Fibroblast of lung (primary cell): Measurements from ENCODE around the gene IGSF22. TPM values are rescaled to one million over a fixed set of nuclear protein-coding genes. Genes with fewer than 3 reads are reported as not detected.
"Not testable (repeated sequence)": the region's sequence is repeated elsewhere in the genome, so short reads cannot be mapped to it uniquely, and the experiment has no call there.

Experiments used
- DNase-seq, 2 donors: peaks; one replicate each; pipeline versions ENCODE4 v3.0.0 to v3.0.0-alpha.2; 2010; ENCODE audit warnings: low read depth in 2 of 2
- H2AFZ ChIP-seq: 2 replicates; pipeline ENCODE4 v1.5.1; 2012; ENCODE audit warnings: low read length, control low read depth, inconsistent platforms
- H3K27ac ChIP-seq: 2 replicates; pipeline ENCODE4 v1.5.1; 2011; ENCODE audit warnings: low read length, control low read depth; ENCODE audit not compliant: insufficient read depth
- H3K27me3 ChIP-seq: 2 replicates; pipeline ENCODE4 v1.5.1; 2011; ENCODE audit warnings: mild to moderate bottlenecking, low read length; ENCODE audit not compliant: control insufficient read depth, insufficient read depth
- H3K36me3 ChIP-seq: 2 replicates; pipeline ENCODE4 v1.5.1; 2011; ENCODE audit warnings: low read length; ENCODE audit not compliant: control insufficient read depth, insufficient read depth
- H3K4me1 ChIP-seq: 2 replicates; pipeline ENCODE4 v1.5.1; 2011; ENCODE audit warnings: low read length; ENCODE audit not compliant: control insufficient read depth, insufficient read depth; ENCODE audit errors: extremely low read depth
- H3K4me2 ChIP-seq: 2 replicates; pipeline ENCODE4 v1.5.1; 2011; ENCODE audit warnings: low read length, control low read depth; ENCODE audit not compliant: insufficient read depth; ENCODE audit errors: extremely low read depth
- H3K4me3 ChIP-seq, 4 experiments: fragments of 200-600 bp in 1 of 4; sonication (generic) in 1 of 4; replicated peaks in 1 of 4; 2 replicates each; pipeline ENCODE4 v1.5.1; 2011 to 2016; ENCODE audit warnings: low read length in 4 of 4, low read depth in 3 of 4, mild to moderate bottlenecking in 3 of 4, control low read depth in 2 of 4, inconsistent platforms in 1 of 4, mixed read lengths in 1 of 4; ENCODE audit not compliant: insufficient read depth in 1 of 4; ENCODE audit errors: control extremely low read depth in 1 of 4
- H3K79me2 ChIP-seq: 2 replicates; pipeline ENCODE4 v1.5.1; 2012; ENCODE audit warnings: mild to moderate bottlenecking, low read length, inconsistent platforms; ENCODE audit not compliant: control insufficient read depth, insufficient read depth
- H3K9ac ChIP-seq: 2 replicates; pipeline ENCODE4 v1.5.1; 2011; ENCODE audit warnings: mild to moderate bottlenecking, low read length, control low read depth; ENCODE audit not compliant: insufficient read depth
- H3K9me3 ChIP-seq: 2 replicates; pipeline ENCODE4 v1.5.1; 2012; ENCODE audit warnings: low read depth, low read length; ENCODE audit not compliant: control insufficient read depth, insufficient read depth
- H4K20me1 ChIP-seq: 2 replicates; pipeline ENCODE4 v1.5.1; 2011; ENCODE audit warnings: low read length; ENCODE audit not compliant: control insufficient read depth, insufficient read depth; ENCODE audit errors: extremely low read depth
- CTCF ChIP-seq, 2 donors: IDR thresholded peaks in 1 of 2; conservative IDR thresholded peaks in 1 of 2; 1 replicate in 1 of 2; 2 replicates in 1 of 2; pipeline ENCODE4 v1.5.1; 2011 to 2012; ENCODE audit warnings: low read length in 2 of 2, control low read depth in 1 of 2, inconsistent platforms in 1 of 2, low read depth in 1 of 2, mild to moderate bottlenecking in 1 of 2
- EZH2 ChIP-seq: IDR thresholded peaks from 2 replicates; pipeline ENCODE4 v1.5.1; 2012; ENCODE audit warnings: low read length, control low read depth, mild to moderate bottlenecking; ENCODE audit errors: missing control alignments
- polyA plus RNA-seq, 2 donors: library from polyadenylated mRNA; depleted of rRNA in 1 of 2; stranded (reverse) in 1 of 2; unstranded in 1 of 2; fragments of >200 nt; gene quantifications; 2 replicates each; pipeline ENCODE4 v1.2.1, GENCODE V29; 2011 to 2012; ENCODE audit warnings: missing spikeins in 1 of 2
- total RNA-seq: library from RNA; depleted of rRNA; stranded (reverse); fragments of >200 nt; gene quantifications from 2 replicates; pipeline ENCODE4 v1.2.1, GENCODE V29; 2014

IGSF22 gene
- total and polyA plus RNA-seq, 2 donors (not counting 1 experiment from before 2014, with no cell fraction given), result under 0.01 TPM; not detected in 1

GRCh38 chr11:18692941-18693760, 32.8 kb downstream of the IGSF22 start:
- H3K4me2 ChIP-seq, result no peak overlapping the region
- no peak for DNase-seq
- no peaks in the 10 kb centered on the region for H3K79me2 ChIP-seq
- H3K9me3 ChIP-seq, result no peaks in the 10 kb centered on the region
- TF ChIP-seq EZH2 (no peak), CTCF (conservative IDR thresholded peaks at IDR 0.05 in 1 of 2, IDR thresholded peaks at IDR 0.05 in 1 of 2; ENCODE audit: low read depth in 1 of 2, low read length in 2 of 2) (no peak)
- H3K27me3 ChIP-seq, result no peaks in the 10 kb centered on the region
- no peak overlapping the region for H3K9ac ChIP-seq
- H2AFZ ChIP-seq, result no peak overlapping the region
- no peaks in the 10 kb centered on the region for H3K4me1 ChIP-seq
- no peaks in the 10 kb centered on the region for H4K20me1 ChIP-seq
- H3K36me3 ChIP-seq, result no peaks in the 10 kb centered on the region
- no peak overlapping the region for H3K4me3 ChIP-seq
- H3K27ac ChIP-seq, result no peak overlapping the region

GRCh38 chr11:18691467-18692140, 34.4 kb downstream of the IGSF22 start:
- H3K9ac ChIP-seq, H3K36me3 ChIP-seq, H3K4me2 ChIP-seq, H2AFZ ChIP-seq, H4K20me1 ChIP-seq, DNase-seq, H3K4me3 ChIP-seq, H3K79me2 ChIP-seq, H3K4me1 ChIP-seq, H3K27ac ChIP-seq, H3K9me3 ChIP-seq, H3K27me3 ChIP-seq: not testable (repeated sequence)

GRCh38 chr11:18684267-18684666, 41.7 kb downstream of the IGSF22 start:
- no peaks in the 10 kb centered on the region for H4K20me1 ChIP-seq
- H2AFZ ChIP-seq, result no peak overlapping the region
- TF ChIP-seq CTCF (conservative IDR thresholded peaks at IDR 0.05 in 1 of 2, IDR thresholded peaks at IDR 0.05 in 1 of 2; ENCODE audit: low read depth in 1 of 2, low read length in 2 of 2) (no peak), EZH2 (no peak)

More at GRCh38 chr11:18684267-18684666, 41.7 kb downstream of the IGSF22 start:
- Histone ChIP-seq H3K79me2 (no peaks in the 10 kb centered on the region), H3K9me3 (no peaks in the 10 kb centered on the region), H3K27ac (no peak overlapping the region), H3K9ac (no peak overlapping the region), H3K4me3 (no peak overlapping the region), H3K4me2 (no peak overlapping the region), H3K27me3 (no peaks in the 10 kb centered on the region), H3K36me3 (no peaks in the 10 kb centered on the region), H3K4me1 (no peaks in the 10 kb centered on the region)
- DNase-seq, result no peak
